Prostate gland (tissue), 2 donors: ENCODE measurements around the gene SEMA4G. TPM values are rescaled to one million over a fixed set of nuclear protein-coding genes. Genes with fewer than 3 reads are reported as not detected.

ENCODE experiments used
- DNase-seq: peaks from one replicate; pipeline ENCODE4 v3.0.0-alpha.2; 2019; ENCODE audit warnings: low spot score
- H3K27ac ChIP-seq, 2 donors: fragments of 200-600 bp; sonication (generic); 2 replicates each; pipeline ENCODE4 v1.5.1; 2017 to 2019
- H3K27me3 ChIP-seq: fragments of 200-600 bp; sonication (generic); replicated peaks from 2 replicates; pipeline ENCODE4 v1.5.1; 2019; ENCODE audit not compliant: insufficient read depth
- H3K36me3 ChIP-seq, 2 donors: fragments of 200-600 bp; sonication (generic); 1 replicate in 1 of 2; 2 replicates in 1 of 2; pipeline versions ENCODE4 v1.5.1 to v1.8.1; 2017 to 2019
- H3K4me1 ChIP-seq: fragments of 200-600 bp; sonication (generic); replicated peaks from 2 replicates; pipeline ENCODE4 v1.5.1; 2019
- H3K4me3 ChIP-seq, 2 donors: fragments of 200-600 bp; sonication (generic); 2 replicates each; pipeline ENCODE4 v1.5.1; 2017 to 2019
- H3K9me3 ChIP-seq: fragments of 200-600 bp; sonication (generic); 2 replicates; pipeline ENCODE4 v1.5.1; 2017
- CTCF ChIP-seq, 4 experiments: fragments of 200-600 bp in 2 of 4; fragments of 450-650 bp in 2 of 4; sonication (generic) in 2 of 4; IDR thresholded peaks; 1 replicate in 3 of 4; 2 replicates in 1 of 4; pipeline ENCODE4 v1.5.1; 2016 to 2019; ENCODE audit warnings: antibody characterized with exemption in 4 of 4, mild to moderate bottlenecking in 2 of 4, moderate library complexity in 2 of 4
- POLR2A ChIP-seq: fragments of 450-650 bp; IDR thresholded peaks from one replicate; pipeline ENCODE4 v1.6.1; 2016; ENCODE audit warnings: antibody characterized with exemption, mild to moderate bottlenecking
- POLR2AphosphoS5 ChIP-seq: sonication (generic); formaldehyde crosslinking; IDR thresholded peaks from one replicate; pipeline ENCODE4 v1.6.1; 2017; ENCODE audit warnings: antibody characterized with exemption
- WGBS: methylation state at CpG from one replicate; pipeline ENCODE4 v1.1.5; 2018; 5-methylcytosine and 5-hydroxymethylcytosine counted together
- intact Hi-C: fragments of 100-400 bp; cut with DNase I; formaldehyde crosslinking; loops from one replicate; pipeline ENCODE4 v1.14.2; 2022
- total RNA-seq, 2 donors: library from RNA; depleted of rRNA; stranded (reverse); fragments of >200 nt; gene quantifications; one replicate each; pipeline ENCODE4 v1.1.0, GENCODE V29; 2016

The SEMA4G gene
- total RNA-seq, 2 donors from 2014 or later, result 24.2 to 31.0 TPM

- Histone ChIP-seq H3K4me3 (peak within 1 kb of the TSS; percentile 70 to 72), H3K4me1 (peaks cover 7% of the 10 kb centered on the region), H3K9me3 (no peaks in the 10 kb centered on the region), H3K27ac (peak within 1 kb of the TSS; percentile 77 to 83), H3K36me3 (peaks cover 0 to 9% of the 10 kb centered on the region in 2 donors), H3K27me3 (no peaks in the 10 kb centered on the region)
- DNase-seq, result peak; percentile 77
- WGBS, result under 1% methylated on average over 62 of the region's 75 CpGs
- TF ChIP-seq POLR2A (peak; percentile 49), POLR2AphosphoS5 (peak; percentile 92), CTCF (IDR thresholded peaks at IDR 0.05) (no peak)
- intact Hi-C loops, result no loop called here
These were observed 17.8 kb downstream of the SEMA4G start, which contains the start of the genes MRPL43 and TWNK for GRCh38 chr10:100986952-100987684. MRPL43 (minus strand) TSS chr10:100987497; CDS start chr10:100987443, 54 bp downstream. TWNK (plus strand) TSS chr10:100987543; CDS start chr10:100988211, 668 bp downstream.

GRCh38 chr10:100987685-100988049 lies 18.4 kb downstream of the SEMA4G start:
- DNase-seq, result no peak
- WGBS, result 2% methylated on average over 15 of the region's 15 CpGs
- H3K36me3 ChIP-seq, result peaks cover 0 to 9% of the 10 kb centered on the region in 2 donors

GRCh38 chr10:100988166-100988565 lies 18.9 kb downstream of the SEMA4G start:
- 60% methylated on average over 9 of the region's 10 CpGs for WGBS
- Histone ChIP-seq H3K36me3 (peaks cover 0 to 9% of the 10 kb centered on the region in 2 donors), H3K27me3 (no peaks in the 10 kb centered on the region), H3K27ac (no peak overlapping the region), H3K4me1 (peaks cover 7% of the 10 kb centered on the region), H3K4me3 (peak overlapping the region; percentile 70 to 72), H3K9me3 (no peaks in the 10 kb centered on the region)
- intact Hi-C loops, result no loop called here
- no peak for DNase-seq
- TF ChIP-seq CTCF (IDR thresholded peaks at IDR 0.05), result no peak
- no peak for TF ChIP-seq POLR2A
- TF ChIP-seq POLR2AphosphoS5, result no peak

More at GRCh38 chr10:100987685-100988049, 18.4 kb downstream of the SEMA4G start:
- H3K4me1 ChIP-seq, result peaks cover 7% of the 10 kb centered on the region
- TF ChIP-seq POLR2A (no peak), CTCF (IDR thresholded peaks at IDR 0.05) (no peak), POLR2AphosphoS5 (no peak)
- intact Hi-C loops, result no loop called here
- peak overlapping the region; percentile 77 to 83 for H3K27ac ChIP-seq
- no peaks in the 10 kb centered on the region for H3K9me3 ChIP-seq
- peak overlapping the region; percentile 70 to 72 for H3K4me3 ChIP-seq
- no peaks in the 10 kb centered on the region for H3K27me3 ChIP-seq

- TF ChIP-seq CTCF (IDR thresholded peaks at IDR 0.05), result no peak
- no peak for TF ChIP-seq POLR2AphosphoS5
- no peak for TF ChIP-seq POLR2A
- no peak overlapping the region for H3K27ac ChIP-seq
- no peak overlapping the region for H3K4me3 ChIP-seq
- 94% methylated on average over 21 of the region's 21 CpGs for WGBS
- no peak for DNase-seq
- no peaks in the 10 kb centered on the region for H3K27me3 ChIP-seq
- intact Hi-C loops, result no loop called here
- peaks cover 0 to 9% of the 10 kb centered on the region in 2 donors for H3K36me3 ChIP-seq
- H3K4me1 ChIP-seq, result peaks cover 7% of the 10 kb centered on the region
- H3K9me3 ChIP-seq, result no peaks in the 10 kb centered on the region
These were observed 19.8 kb downstream of the SEMA4G start for GRCh38 chr10:100989088-100989487.
